Neuron (in vitro differentiated cells): ENCODE results near the gene KRTAP5-6.

Experiments used
- H2AFZ ChIP-seq: one replicate; pipeline ENCODE4 v1.6.1; 2013; ENCODE audit warnings: low read depth, mild to moderate bottlenecking, inconsistent platforms, low read length, moderate library complexity
- H3K27me3 ChIP-seq: one replicate; pipeline ENCODE4 v1.6.1; 2013; ENCODE audit warnings: low read length; ENCODE audit not compliant: insufficient read depth
- H3K36me3 ChIP-seq: one replicate; pipeline ENCODE4 v1.6.1; 2013; ENCODE audit warnings: low read length; ENCODE audit not compliant: insufficient read depth
- H3K4me1 ChIP-seq: one replicate; pipeline ENCODE4 v1.6.1; 2013; ENCODE audit warnings: low read length; ENCODE audit not compliant: insufficient read depth
- H3K4me3 ChIP-seq: 2 replicates; pipeline ENCODE4 v1.5.1; 2013; ENCODE audit warnings: mild to moderate bottlenecking, low read length, moderate library complexity
- H3K9me3 ChIP-seq: one replicate; pipeline ENCODE4 v1.6.1; 2013; ENCODE audit warnings: low read length

The KRTAP5-6 gene

GRCh38 chr11:1696608-1697570, at the start of gene KRTAP5-6:
KRTAP5-6 (plus strand) TSS chr11:1697195; CDS start chr11:1697246, 51 bp downstream.
- Histone ChIP-seq H2AFZ (no peak within 1 kb of the TSS), H3K36me3 (no peaks in the 10 kb centered on the region), H3K9me3 (no peaks in the 10 kb centered on the region), H3K4me3 (no peak within 1 kb of the TSS), H3K4me1 (peaks cover 6% of the 10 kb centered on the region), H3K27me3 (peaks cover 7% of the 10 kb centered on the region)

- Histone ChIP-seq H2AFZ (no peak overlapping the region), H3K9me3 (no peaks in the 10 kb centered on the region), H3K27me3 (peaks cover 22% of the 10 kb centered on the region), H3K36me3 (no peaks in the 10 kb centered on the region), H3K4me3 (no peak overlapping the region), H3K4me1 (peaks cover 2% of the 10 kb centered on the region)
These were observed 48.9 kb upstream of the KRTAP5-6 start for GRCh38 chr11:1647901-1648652.

- H3K36me3 ChIP-seq: no peaks in the 10 kb centered on the region
- peaks cover 18% of the 10 kb centered on the region for H3K27me3 ChIP-seq
- peaks cover 2% of the 10 kb centered on the region for H3K4me1 ChIP-seq
These were observed 48.2 kb upstream of the KRTAP5-6 start for GRCh38 chr11:1648653-1649420.

GRCh38 chr11:1650034-1650917, 46.7 kb upstream of the KRTAP5-6 start:
- no peaks in the 10 kb centered on the region for H3K9me3 ChIP-seq
- H3K36me3 ChIP-seq: no peaks in the 10 kb centered on the region
- peaks cover 2% of the 10 kb centered on the region for H3K4me1 ChIP-seq
- H2AFZ ChIP-seq: no peak overlapping the region
- H3K27me3 ChIP-seq: peaks cover 14% of the 10 kb centered on the region
- H3K4me3 ChIP-seq: no peak overlapping the region

More at GRCh38 chr11:1648653-1649420, 48.2 kb upstream of the KRTAP5-6 start:
- H3K4me3 ChIP-seq: no peak overlapping the region
- H2AFZ ChIP-seq: no peak overlapping the region
- no peaks in the 10 kb centered on the region for H3K9me3 ChIP-seq

- Histone ChIP-seq H2AFZ (no peak overlapping the region), H3K9me3 (no peaks in the 10 kb centered on the region), H3K4me1 (peaks cover 2% of the 10 kb centered on the region), H3K36me3 (no peaks in the 10 kb centered on the region), H3K4me3 (no peak overlapping the region), H3K27me3 (peaks cover 13% of the 10 kb centered on the region)
These were observed 46.1 kb upstream of the KRTAP5-6 start for GRCh38 chr11:1650918-1651262.

- peaks cover 2% of the 10 kb centered on the region for H3K4me1 ChIP-seq
- no peak overlapping the region for H2AFZ ChIP-seq
- peaks cover 16% of the 10 kb centered on the region for H3K27me3 ChIP-seq
- H3K4me3 ChIP-seq: no peak overlapping the region
- no peaks in the 10 kb centered on the region for H3K36me3 ChIP-seq
- no peaks in the 10 kb centered on the region for H3K9me3 ChIP-seq
These were observed 45.5 kb upstream of the KRTAP5-6 start for GRCh38 chr11:1651411-1651980.

GRCh38 chr11:1652026-1652425, 45.0 kb upstream of the KRTAP5-6 start:
- Histone ChIP-seq H3K4me3 (no peak overlapping the region), H3K4me1 (peaks cover 2% of the 10 kb centered on the region), H2AFZ (no peak overlapping the region), H3K9me3 (no peaks in the 10 kb centered on the region), H3K27me3 (peaks cover 16% of the 10 kb centered on the region), H3K36me3 (no peaks in the 10 kb centered on the region)

- Histone ChIP-seq H3K9me3 (no peaks in the 10 kb centered on the region), H3K4me3 (no peak overlapping the region), H3K36me3 (no peaks in the 10 kb centered on the region), H3K27me3 (peaks cover 16% of the 10 kb centered on the region), H2AFZ (no peak overlapping the region), H3K4me1 (peaks cover 2% of the 10 kb centered on the region)
These were observed 44.6 kb upstream of the KRTAP5-6 start for GRCh38 chr11:1652442-1652770.

GRCh38 chr11:1652771-1653540, 44.0 kb upstream of the KRTAP5-6 start:
- no peaks in the 10 kb centered on the region for H3K36me3 ChIP-seq
- peaks cover 2% of the 10 kb centered on the region for H3K4me1 ChIP-seq
- H2AFZ ChIP-seq: no peak overlapping the region
- H3K9me3 ChIP-seq: no peaks in the 10 kb centered on the region
- peaks cover 16% of the 10 kb centered on the region for H3K27me3 ChIP-seq
- no peak overlapping the region for H3K4me3 ChIP-seq

GRCh38 chr11:1653541-1654387, 43.2 kb upstream of the KRTAP5-6 start:
- H3K27me3 ChIP-seq: peaks cover 16% of the 10 kb centered on the region
- no peaks in the 10 kb centered on the region for H3K36me3 ChIP-seq
- H3K9me3 ChIP-seq: no peaks in the 10 kb centered on the region
- no peaks in the 10 kb centered on the region for H3K4me1 ChIP-seq
- H2AFZ ChIP-seq: no peak overlapping the region
- no peak overlapping the region for H3K4me3 ChIP-seq
